HepG2 (cell line): ENCODE data around the gene XPR1.

ENCODE experiments used
- BRD4 ChIP-seq: sonication (generic); formaldehyde crosslinking; IDR thresholded peaks from 2 replicates; pipeline ENCODE4 v1.4.0; 2020; ENCODE audit warnings: missing genetic modification reagents
- CBFB ChIP-seq: sonication (generic); formaldehyde crosslinking; IDR thresholded peaks from 2 replicates; pipeline ENCODE4 v1.4.0; 2020; ENCODE audit warnings: missing genetic modification reagents
- ELK4 ChIP-seq: sonication (generic); formaldehyde crosslinking; IDR thresholded peaks from 2 replicates; pipeline ENCODE4 v1.9.0; 2021; ENCODE audit warnings: missing genetic modification reagents, borderline replicate concordance
- HOXA9 ChIP-seq: sonication (generic); formaldehyde crosslinking; IDR thresholded peaks from 2 replicates; pipeline ENCODE4 v1.8.1; 2022; ENCODE audit warnings: missing genetic modification reagents, mild to moderate bottlenecking, moderate library complexity, borderline replicate concordance
- TP53 ChIP-seq: sonication (generic); formaldehyde crosslinking; conservative IDR thresholded peaks from 2 replicates; pipeline ENCODE4 v1.4.0; 2020; ENCODE audit warnings: missing genetic modification reagents
- ZKSCAN1 ChIP-seq: fragments of 150-350 bp; IDR thresholded peaks from 2 replicates; pipeline ENCODE4 v1.6.1; 2014; ENCODE audit warnings: low read length
- ZSCAN30 ChIP-seq: sonication (generic); formaldehyde crosslinking; IDR thresholded peaks from 2 replicates; pipeline ENCODE4 v1.5.0; 2020; ENCODE audit warnings: mild to moderate bottlenecking, missing genetic modification reagents

- TF ChIP-seq BRD4 (no peak), ZSCAN30 (CRISPR knock-in tag) (no peak), ELK4 (no peak), ZKSCAN1 (no peak), TP53 (CRISPR knock-in tag) (no peak), CBFB (no peak), HOXA9 (CRISPR knock-in tag) (no peak)
These were observed 11.9 kb downstream of the XPR1 start for GRCh38 chr1:180643693-180644092.
